SK-N-SH (cell line): ENCODE results near the gene TBC1D8. TPM values are rescaled to one million over a fixed set of nuclear protein-coding genes. Genes with fewer than 3 reads are reported as not detected.

Experiments
- CTCF ChIA-PET: fragments of 300-600, 350-600 bp; formaldehyde crosslinking; extraction: SDS; loops from one replicate; lab custom pipeline; 2021; lab: Yijun Ruan, JAX
- POLR2A ChIA-PET: fragments of 350-600 bp; sonication (Branson Sonifier 250); formaldehyde crosslinking; extraction: SDS; loops from one replicate; lab custom pipeline; 2020; ENCODE audit warnings: antibody characterized with exemption, inconsistent platforms; lab: Yijun Ruan, JAX
- DNase-seq: peaks from one replicate; pipeline ENCODE4 v3.0.0; 2012
- H2AFZ ChIP-seq: fragments of 200-600 bp; sonication (generic); 2 replicates; pipeline ENCODE4 v1.8.1; 2016; ENCODE audit warnings: antibody characterized with exemption, mild to moderate bottlenecking, low read depth
- H3F3A ChIP-seq: fragments of 200-600 bp; sonication (generic); replicated peaks from 2 replicates; pipeline ENCODE3; 2016; ENCODE audit warnings: antibody characterized with exemption, mild to moderate bottlenecking; ENCODE audit not compliant: insufficient read depth
- H3K27ac ChIP-seq, 2 experiments: fragments of 200-500 bp in 1 of 2; fragments of 200-600 bp in 1 of 2; sonication (Bioruptor generic) in 1 of 2; sonication (generic), shearing (Covaris generic) in 1 of 2; 2 replicates each; pipeline versions ENCODE4 v1.5.1 to v1.6.1; 2014 to 2016; ENCODE audit warnings: low read depth in 2 of 2, inconsistent platforms in 1 of 2, low read length in 1 of 2, mild to moderate bottlenecking in 1 of 2, mixed read lengths in 1 of 2
- H3K27me3 ChIP-seq: fragments of 200-600 bp; sonication (generic), shearing (Covaris generic); 2 replicates; pipeline ENCODE4 v1.6.1; 2016; ENCODE audit warnings: mixed run types; ENCODE audit not compliant: insufficient read depth
- H3K36me3 ChIP-seq, 2 experiments: fragments of 200-500 bp in 1 of 2; fragments of 200-600 bp in 1 of 2; sonication (Bioruptor generic) in 1 of 2; sonication (generic) in 1 of 2; replicated peaks in 1 of 2; 2 replicates each; pipeline versions ENCODE3 to v1.5.1; 2014 to 2016; ENCODE audit warnings: low read length in 1 of 2, mild to moderate bottlenecking in 1 of 2; ENCODE audit not compliant: insufficient read depth in 2 of 2, control insufficient read depth in 1 of 2
- H3K4me1 ChIP-seq, 2 experiments: fragments of 200-500 bp in 1 of 2; fragments of 200-600 bp in 1 of 2; sonication (Bioruptor generic) in 1 of 2; sonication (generic), shearing (Covaris generic) in 1 of 2; 2 replicates each; pipeline versions ENCODE4 v1.5.1 to v1.6.1; 2014 to 2016; ENCODE audit warnings: low read depth in 1 of 2, low read length in 1 of 2, mixed run types in 1 of 2; ENCODE audit not compliant: insufficient read depth in 2 of 2, control insufficient read depth in 1 of 2
- H3K4me2 ChIP-seq: fragments of 200-600 bp; sonication (generic), shearing (Covaris generic); 2 replicates; pipeline ENCODE4 v1.6.1; 2017; ENCODE audit warnings: mixed run types
- H3K4me3 ChIP-seq, 2 experiments: fragments of 200-500 bp in 1 of 2; fragments of 200-600 bp in 1 of 2; sonication (Bioruptor generic) in 1 of 2; sonication (generic), shearing (Covaris generic) in 1 of 2; 2 replicates each; pipeline versions ENCODE4 v1.5.1 to v1.8.1; 2014 to 2016; ENCODE audit warnings: low read depth in 2 of 2, inconsistent platforms in 1 of 2, low read length in 1 of 2, mild to moderate bottlenecking in 1 of 2, mixed read lengths in 1 of 2, moderate library complexity in 1 of 2
- H3K79me2 ChIP-seq: fragments of 200-600 bp; sonication (generic); 2 replicates; pipeline ENCODE4 v1.8.1; 2017; ENCODE audit warnings: mild to moderate bottlenecking; ENCODE audit not compliant: insufficient read depth
- H3K9ac ChIP-seq: fragments of 200-600 bp; sonication (generic); 2 replicates; pipeline ENCODE4 v1.6.1; 2017; ENCODE audit warnings: mixed run types
- H3K9me2 ChIP-seq: fragments of 200-600 bp; sonication (generic); 2 replicates; pipeline ENCODE4 v1.6.1; 2017; ENCODE audit warnings: mixed run types
- H3K9me3 ChIP-seq: fragments of 200-600 bp; sonication (generic); 2 replicates; pipeline ENCODE4 v1.6.1; 2017; ENCODE audit warnings: mixed run types, mild to moderate bottlenecking, moderate library complexity
- H4K20me1 ChIP-seq: fragments of 200-600 bp; sonication (generic); 2 replicates; pipeline ENCODE4 v1.6.1; 2017; ENCODE audit warnings: mild to moderate bottlenecking, mixed run types; ENCODE audit not compliant: insufficient read depth
- CHD2 ChIP-seq: fragments of 150-350 bp; IDR thresholded peaks from 2 replicates; pipeline ENCODE4 v1.6.1; 2018; ENCODE audit warnings: low read length; ENCODE audit not compliant: partially characterized antibody
- EZH2phosphoT487 ChIP-seq: fragments of 200-600 bp; sonication (generic); IDR thresholded peaks from 2 replicates; pipeline ENCODE4 v1.6.1; 2017; ENCODE audit warnings: low read depth, mixed run types, mild to moderate bottlenecking, antibody characterized with exemption, moderate library complexity, borderline replicate concordance
- FOSL2 ChIP-seq: IDR thresholded peaks from 2 replicates; pipeline ENCODE4 v1.4.0; 2012; ENCODE audit warnings: low read depth, mild to moderate bottlenecking, moderate library complexity, borderline replicate concordance
- FOXM1 ChIP-seq: IDR thresholded peaks from 2 replicates; pipeline ENCODE4 v1.4.0; 2012; ENCODE audit warnings: low read depth, mild to moderate bottlenecking
- GABPA ChIP-seq: IDR thresholded peaks from 2 replicates; pipeline ENCODE4 v1.4.0; 2012; ENCODE audit warnings: low read depth, mild to moderate bottlenecking
- GATA2 ChIP-seq: sonication (generic); formaldehyde crosslinking; IDR thresholded peaks from 2 replicates; pipeline ENCODE4 v1.5.0; 2020; ENCODE audit warnings: mild to moderate bottlenecking, missing genetic modification reagents
- MAX ChIP-seq: IDR thresholded peaks from 2 replicates; pipeline ENCODE4 v1.4.0; 2012; ENCODE audit warnings: low read depth
- NFIC ChIP-seq: IDR thresholded peaks from 2 replicates; pipeline ENCODE4 v1.4.0; 2012; ENCODE audit warnings: borderline replicate concordance
- PBX3 ChIP-seq: IDR thresholded peaks from 2 replicates; pipeline ENCODE4; 2012
- RFX5 ChIP-seq: IDR thresholded peaks from 2 replicates; pipeline ENCODE4 v1.6.1; 2012; ENCODE audit warnings: mild to moderate bottlenecking, improper control_type of control experiment, low read length
- SIN3A ChIP-seq: IDR thresholded peaks from 2 replicates; pipeline ENCODE4 v1.6.1; 2012; ENCODE audit warnings: low read depth, mild to moderate bottlenecking, low read length, moderate library complexity, borderline replicate concordance
- SMC3 ChIP-seq: IDR thresholded peaks from 2 replicates; pipeline ENCODE4 v1.6.1; 2012; ENCODE audit warnings: low read depth, low read length, improper control_type of control experiment
- TCF12 ChIP-seq: IDR thresholded peaks from 2 replicates; pipeline ENCODE4 v1.4.0; 2012
- TEAD4 ChIP-seq: IDR thresholded peaks from 2 replicates; pipeline ENCODE4 v1.4.0; 2012; ENCODE audit warnings: mild to moderate bottlenecking, borderline replicate concordance; ENCODE audit not compliant: insufficient read depth
- WGBS: methylation state at CpG from one replicate; pipeline ENCODE4 v1.1.6; 2017; ENCODE audit warnings: low lambda C conversion rate; 5-methylcytosine and 5-hydroxymethylcytosine counted together
- polyA plus RNA-seq, 3 experiments: library from polyadenylated mRNA; depleted of rRNA; stranded (reverse); fragments of >200 nt; gene quantifications; 2 replicates each; pipeline ENCODE4 v1.2.3, GENCODE V29; 2012
- small RNA-seq, 7 experiments: library from RNA; depleted of rRNA; stranded (forward); fragments of <200 nt; gene quantifications; one replicate each; pipeline ENCODE3, GENCODE V24; 2012
- TF ChIP-seq, protein P1 (sequence below): fragments of 150-350 bp; IDR thresholded peaks from 2 replicates; pipeline ENCODE4 v1.6.1; 2016; ENCODE audit warnings: mild to moderate bottlenecking, low read depth, low read length
- TF ChIP-seq, protein P2 (sequence below): IDR thresholded peaks from 2 replicates; pipeline ENCODE4 v1.4.0; 2012; ENCODE audit warnings: low read depth, borderline replicate concordance

Gene TBC1D8
- polyA plus RNA-seq, 1 of the 3 experiments (the other 2 are of a cell fraction) = 5.3 TPM

- ChIA-PET POLR2A (no interaction called here), CTCF (no interaction called here)
- no peaks in the 10 kb centered on the region for H3K9me2 ChIP-seq
- H3K79me2 ChIP-seq = no peaks in the 10 kb centered on the region
- no peaks in the 10 kb centered on the region for H3K27me3 ChIP-seq
- no peak overlapping the region for H3K4me3 ChIP-seq
- peaks cover 3 to 12% of the 10 kb centered on the region in 2 experiments; a peak in 2 of 4 replicates for H3K4me1 ChIP-seq
- H3K36me3 ChIP-seq = no peaks in the 10 kb centered on the region
- 67% methylated on average over 16 of the region's 16 CpGs for WGBS
- no peaks in the 10 kb centered on the region for H4K20me1 ChIP-seq
- TF ChIP-seq NFIC (peak; percentile 46), TEAD4 (no peak), EZH2phosphoT487 (no peak), CHD2 (no peak), FOSL2 (no peak), SMC3 (no peak), PBX3 (0 out of 2 replicates have a peak, but pooled peaks have one; percentile 16), TCF12 (peak; percentile 22; the same call in 1 of the 2 replicates), RFX5 (no peak), GABPA (no peak), MAX (no peak), FOXM1 (no peak), GATA2 (no peak), SIN3A (no peak)
- TF ChIP-seq, protein P1, sequence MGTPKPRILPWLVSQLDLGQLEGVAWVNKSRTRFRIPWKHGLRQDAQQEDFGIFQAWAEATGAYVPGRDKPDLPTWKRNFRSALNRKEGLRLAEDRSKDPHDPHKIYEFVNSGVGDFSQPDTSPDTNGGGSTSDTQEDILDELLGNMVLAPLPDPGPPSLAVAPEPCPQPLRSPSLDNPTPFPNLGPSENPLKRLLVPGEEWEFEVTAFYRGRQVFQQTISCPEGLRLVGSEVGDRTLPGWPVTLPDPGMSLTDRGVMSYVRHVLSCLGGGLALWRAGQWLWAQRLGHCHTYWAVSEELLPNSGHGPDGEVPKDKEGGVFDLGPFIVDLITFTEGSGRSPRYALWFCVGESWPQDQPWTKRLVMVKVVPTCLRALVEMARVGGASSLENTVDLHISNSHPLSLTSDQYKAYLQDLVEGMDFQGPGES = no peak
- TF ChIP-seq, protein P2, sequence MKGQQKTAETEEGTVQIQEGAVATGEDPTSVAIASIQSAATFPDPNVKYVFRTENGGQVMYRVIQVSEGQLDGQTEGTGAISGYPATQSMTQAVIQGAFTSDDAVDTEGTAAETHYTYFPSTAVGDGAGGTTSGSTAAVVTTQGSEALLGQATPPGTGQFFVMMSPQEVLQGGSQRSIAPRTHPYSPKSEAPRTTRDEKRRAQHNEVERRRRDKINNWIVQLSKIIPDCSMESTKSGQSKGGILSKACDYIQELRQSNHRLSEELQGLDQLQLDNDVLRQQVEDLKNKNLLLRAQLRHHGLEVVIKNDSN = no peak
- H3K9ac ChIP-seq = no peak overlapping the region
- H3K9me3 ChIP-seq = no peaks in the 10 kb centered on the region
- H3K4me2 ChIP-seq = no peak overlapping the region
- no peaks in the 10 kb centered on the region for H3F3A ChIP-seq
- DNase-seq = no peak
- no peak overlapping the region for H2AFZ ChIP-seq
- H3K27ac ChIP-seq = no peak overlapping the region
Observed at GRCh38 chr2:100957996-100958653, 193.1 kb downstream of the TBC1D8 start.

Small RNAs within 50 kb of the gene (small RNA-seq; reads per million reads assigned to genes)
- 0 reads per million in 7 experiments for gene BBIP1P1

Other genes with a start within 250 kb of the TBC1D8 start
- 4,215 and 4,488 TPM in 2 replicates for gene RPL31, start 149.1 kb downstream of the TBC1D8 start, polyA plus RNA-seq (2012; rRNA removed)
- 38.4 and 42.2 TPM in 2 replicates for gene CNOT11, start 101.5 kb upstream of the TBC1D8 start, polyA plus RNA-seq (2012; rRNA removed)
- gene RNF149, start 157.3 kb upstream of the TBC1D8 start, polyA plus RNA-seq (2012; rRNA removed) = 15.3 and 22.9 TPM in 2 replicates
- 1.1 and 1.4 TPM in 2 replicates for gene CREG2, start 236.1 kb upstream of the TBC1D8 start, polyA plus RNA-seq (2012; rRNA removed)